Kidney (tissue), 14 donors: Measurements from ENCODE around the gene HOXA10. TPM values are rescaled to one million over a fixed set of nuclear protein-coding genes. Genes with fewer than 3 reads are reported as not detected.

Experiments used
- DNase-seq, 5 donors: peaks; one replicate each; pipeline ENCODE4 v3.0.0-alpha.2; 2013 to 2020
- FAIRE-seq: peaks from 2 replicates; lab custom pipeline; 2012; peaks lifted over from hg19 to GRCh38; lab: Jason Lieb, UNC
- H3K27ac ChIP-seq, 2 donors: one replicate each; pipeline ENCODE4 v1.7.0; 2013; ENCODE audit warnings: low read depth in 2 of 2, low read length in 2 of 2, inconsistent platforms in 1 of 2
- H3K27me3 ChIP-seq: one replicate; pipeline ENCODE4 v1.7.1; 2013; ENCODE audit warnings: low read length, inconsistent platforms; ENCODE audit not compliant: control insufficient read depth, insufficient read depth
- H3K36me3 ChIP-seq, 3 donors: one replicate each; pipeline versions ENCODE4 v1.7.0 to v1.7.1; 2013; ENCODE audit warnings: low read length in 3 of 3, control low read depth in 1 of 3, inconsistent platforms in 1 of 3; ENCODE audit not compliant: insufficient read depth in 3 of 3, control insufficient read depth in 2 of 3
- H3K4me1 ChIP-seq, 3 donors: one replicate each; pipeline versions ENCODE4 v1.7.0 to v1.7.1; 2013; ENCODE audit warnings: low read length in 3 of 3, inconsistent platforms in 1 of 3, low read depth in 1 of 3; ENCODE audit not compliant: control insufficient read depth in 2 of 3, insufficient read depth in 2 of 3
- H3K4me3 ChIP-seq, 3 donors: one replicate each; pipeline versions ENCODE4 v1.7.0 to v1.8.1; 2013; ENCODE audit warnings: low read length in 3 of 3, control low read depth in 1 of 3, inconsistent platforms in 1 of 3
- H3K9ac ChIP-seq, 3 donors: one replicate each; pipeline versions ENCODE4 v1.7.0 to v1.7.1; 2013; ENCODE audit warnings: low read length in 3 of 3, control low read depth in 1 of 3, inconsistent platforms in 1 of 3
- H3K9me3 ChIP-seq, 3 donors: one replicate each; pipeline versions ENCODE4 v1.7.0 to v1.7.1; 2013; ENCODE audit warnings: low read length in 3 of 3, control low read depth in 1 of 3, inconsistent platforms in 1 of 3; ENCODE audit not compliant: control insufficient read depth in 2 of 3, insufficient read depth in 1 of 3
- intact Hi-C: fragments of 100-400 bp; cut with DNase I; formaldehyde crosslinking; loops from one replicate; pipeline ENCODE4 v1.11.1; 2022
- polyA plus RNA-seq: library from polyadenylated mRNA; stranded (reverse); fragments of 350-450 nt; fragmentation: Illumina TruSeq; extraction: RNeasy Lipid Tissue Mini Kit (QIAGEN cat#74804); gene quantifications from one replicate; pipeline ENCODE4 v1.2.3, GENCODE V29; 2014; ENCODE audit warnings: low read depth, low replicate concordance; ENCODE audit not compliant: insufficient read depth
- total RNA-seq: library from RNA; stranded (reverse); fragmentation: NEBNext Ultra II Directional; extraction: Animal tissue kit (Norgen Biotek cat#: 25700); gene quantifications from one replicate; pipeline ENCODE4 v1.2.1, GENCODE V29; 2021
- TF ChIP-seq, protein P1 (sequence below): IDR thresholded peaks from 3 replicates; pipeline ENCODE4 v1.5.1; 2012; ENCODE audit warnings: mild to moderate bottlenecking, moderate library complexity, borderline replicate concordance; ENCODE audit not compliant: insufficient read depth; ENCODE audit errors: extremely low read depth
- donor health status: control.
- donor health status: control.
- donor health status: control.
- donor health status: control.
- donor health status: control.
- donor health status: DM: yes; HTN: yes; CAD: no.
- donor health status: Normal renal cell carcinoma (clear cell type).

The HOXA10 gene
- total and polyA plus RNA-seq, 2 donors from 2014 or later: 16.3 to 17.9 TPM

DNA sequence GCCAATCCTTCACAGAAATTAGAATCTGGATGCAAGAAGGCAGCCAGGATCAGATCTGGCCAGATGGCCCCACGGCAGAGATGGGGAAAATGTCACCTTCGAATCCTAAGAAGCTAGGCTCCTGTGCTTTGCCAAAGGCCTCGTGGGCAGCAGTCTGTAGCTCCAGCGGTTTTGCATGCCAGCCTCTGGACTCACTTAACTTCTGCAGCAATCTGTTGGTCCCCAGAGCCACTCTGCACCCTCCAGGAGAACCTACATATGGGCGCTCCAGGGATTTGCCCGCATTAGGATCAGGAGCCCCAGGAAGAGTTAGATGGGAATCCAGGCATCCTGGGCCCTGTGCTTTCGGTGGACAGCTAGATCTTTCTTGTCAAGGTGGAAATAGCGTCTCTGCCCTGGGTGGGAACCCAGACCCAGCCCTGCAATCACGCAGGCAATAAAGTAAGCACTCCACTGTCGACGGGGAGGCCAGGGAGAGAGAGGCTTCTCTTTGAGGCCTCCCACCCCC, 35.9 kb upstream of the HOXA10 start:
- Histone ChIP-seq H3K36me3 (no peaks in the 10 kb centered on the region), H3K27me3 (peaks cover 80% of the 10 kb centered on the region), H3K27ac (no peak overlapping the region), H3K9me3 (peaks cover 0 to 4% (median 0%) of the 10 kb centered on the region in 3 donors), H3K4me3 (peak overlapping the region in 1 of 3 donors; percentile 32), H3K9ac (no peak overlapping the region), H3K4me1 (peaks cover 0 to 6% (median under 1%) of the 10 kb centered on the region in 3 donors)
- FAIRE-seq: no peak
- intact Hi-C loops: loop anchor here (10.0 kb wide), 1 partner anchor 365 kb away; no protein-coding TSS in a partner anchor
- no peak for DNase-seq
- TF ChIP-seq, protein P1, sequence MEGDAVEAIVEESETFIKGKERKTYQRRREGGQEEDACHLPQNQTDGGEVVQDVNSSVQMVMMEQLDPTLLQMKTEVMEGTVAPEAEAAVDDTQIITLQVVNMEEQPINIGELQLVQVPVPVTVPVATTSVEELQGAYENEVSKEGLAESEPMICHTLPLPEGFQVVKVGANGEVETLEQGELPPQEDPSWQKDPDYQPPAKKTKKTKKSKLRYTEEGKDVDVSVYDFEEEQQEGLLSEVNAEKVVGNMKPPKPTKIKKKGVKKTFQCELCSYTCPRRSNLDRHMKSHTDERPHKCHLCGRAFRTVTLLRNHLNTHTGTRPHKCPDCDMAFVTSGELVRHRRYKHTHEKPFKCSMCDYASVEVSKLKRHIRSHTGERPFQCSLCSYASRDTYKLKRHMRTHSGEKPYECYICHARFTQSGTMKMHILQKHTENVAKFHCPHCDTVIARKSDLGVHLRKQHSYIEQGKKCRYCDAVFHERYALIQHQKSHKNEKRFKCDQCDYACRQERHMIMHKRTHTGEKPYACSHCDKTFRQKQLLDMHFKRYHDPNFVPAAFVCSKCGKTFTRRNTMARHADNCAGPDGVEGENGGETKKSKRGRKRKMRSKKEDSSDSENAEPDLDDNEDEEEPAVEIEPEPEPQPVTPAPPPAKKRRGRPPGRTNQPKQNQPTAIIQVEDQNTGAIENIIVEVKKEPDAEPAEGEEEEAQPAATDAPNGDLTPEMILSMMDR: no peak

DNA sequence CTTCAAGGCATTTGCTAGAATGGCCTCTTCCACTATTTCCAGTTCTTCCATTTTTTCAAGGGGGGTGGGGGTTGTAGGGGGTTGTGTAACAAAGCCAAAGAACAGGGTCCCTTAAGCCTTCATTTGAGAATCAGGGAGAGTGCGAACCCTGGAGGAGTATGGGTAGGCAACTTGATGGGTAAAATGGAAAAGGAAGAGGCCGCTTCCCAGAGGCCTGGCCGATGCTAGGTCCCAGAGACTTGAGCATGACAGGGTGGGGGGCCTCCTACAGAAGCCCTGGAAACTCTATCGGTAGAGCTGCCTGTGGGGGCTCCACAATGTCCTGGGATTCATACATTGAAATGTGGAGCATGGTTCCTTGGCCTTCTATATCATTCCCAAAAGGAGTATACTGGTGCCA, 34.9 kb upstream of the HOXA10 start:
- no peak overlapping the region for H3K4me3 ChIP-seq
- no peak for DNase-seq

DNA sequence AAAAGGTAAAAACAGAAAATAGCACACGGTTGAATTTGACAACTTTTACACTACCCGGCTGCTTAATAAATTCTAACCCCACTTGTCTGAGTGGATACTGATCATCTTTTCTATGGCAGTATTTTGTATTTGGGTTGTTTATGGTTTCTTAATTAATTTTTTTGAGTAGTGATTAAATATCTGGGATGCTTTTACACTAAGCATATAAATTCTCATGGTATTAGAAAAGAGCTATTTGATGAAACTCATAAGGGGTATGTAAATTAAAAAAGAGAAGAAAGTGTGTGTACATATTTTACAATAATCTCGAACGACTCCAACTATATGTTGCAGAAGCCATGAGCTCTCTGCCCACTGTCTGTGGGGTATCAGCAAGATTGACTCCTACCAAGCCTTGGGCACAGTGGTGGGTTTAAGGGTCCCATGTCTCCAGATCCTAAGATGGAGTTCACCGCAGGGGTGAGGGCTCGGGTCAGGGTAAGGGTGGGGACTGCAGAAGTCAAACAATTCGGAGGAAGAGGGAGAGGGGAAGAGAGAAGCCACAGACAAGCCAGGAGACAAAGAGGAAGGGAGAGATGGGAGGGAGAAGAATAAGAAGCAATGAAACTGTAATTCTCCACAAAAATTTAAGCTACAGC, 33.3 kb upstream of the HOXA10 start:
- TF ChIP-seq, protein P1: no peak
- Histone ChIP-seq H3K4me3 (no peak overlapping the region), H3K4me1 (peaks cover 0 to 6% (median 2%) of the 10 kb centered on the region in 3 donors), H3K27ac (no peak overlapping the region), H3K36me3 (no peaks in the 10 kb centered on the region), H3K9me3 (peaks cover 0 to 4% (median 0%) of the 10 kb centered on the region in 3 donors), H3K27me3 (peaks cover 85% of the 10 kb centered on the region), H3K9ac (no peak overlapping the region)
- intact Hi-C loops: loop anchor here (10.0 kb wide), 1 partner anchor 367 kb away; no protein-coding TSS in a partner anchor
- DNase-seq: no peak
- FAIRE-seq: no peak

More for the DNA sequence above, 34.9 kb upstream of the HOXA10 start:
- peaks cover 82% of the 10 kb centered on the region for H3K27me3 ChIP-seq
- peaks cover 0 to 4% (median 0%) of the 10 kb centered on the region in 3 donors for H3K9me3 ChIP-seq
- no peak overlapping the region for H3K27ac ChIP-seq
- FAIRE-seq: no peak
- TF ChIP-seq, protein P1: no peak
- intact Hi-C loops: loop anchor here (10.0 kb wide), 1 partner anchor 366 kb away; no protein-coding TSS in a partner anchor
- no peak overlapping the region for H3K9ac ChIP-seq
- no peaks in the 10 kb centered on the region for H3K36me3 ChIP-seq
- peaks cover 0 to 6% (median 2%) of the 10 kb centered on the region in 3 donors for H3K4me1 ChIP-seq
